Fibroblast of pulmonary artery (primary cell): ENCODE results near the gene MAP7.
"Not testable (repeated sequence)": the region's sequence is repeated elsewhere in the genome, so short reads cannot be mapped to it uniquely, and the experiment has no call there.

ENCODE experiments used
- DNase-seq: peaks from one replicate; pipeline ENCODE4 v3.0.0-alpha.2; 2010; ENCODE audit warnings: low read depth
- H3K4me3 ChIP-seq: replicated peaks from 2 replicates; pipeline ENCODE4 v1.5.1; 2011; ENCODE audit warnings: low read depth, mild to moderate bottlenecking, control low read depth, low read length, moderate library complexity
- TF ChIP-seq, protein P1 (sequence below): IDR thresholded peaks from 2 replicates; pipeline ENCODE4 v1.5.1; 2011; ENCODE audit warnings: mild to moderate bottlenecking, control low read depth, low read length, inconsistent platforms; ENCODE audit errors: missing control alignments

MAP7 gene

DNA sequence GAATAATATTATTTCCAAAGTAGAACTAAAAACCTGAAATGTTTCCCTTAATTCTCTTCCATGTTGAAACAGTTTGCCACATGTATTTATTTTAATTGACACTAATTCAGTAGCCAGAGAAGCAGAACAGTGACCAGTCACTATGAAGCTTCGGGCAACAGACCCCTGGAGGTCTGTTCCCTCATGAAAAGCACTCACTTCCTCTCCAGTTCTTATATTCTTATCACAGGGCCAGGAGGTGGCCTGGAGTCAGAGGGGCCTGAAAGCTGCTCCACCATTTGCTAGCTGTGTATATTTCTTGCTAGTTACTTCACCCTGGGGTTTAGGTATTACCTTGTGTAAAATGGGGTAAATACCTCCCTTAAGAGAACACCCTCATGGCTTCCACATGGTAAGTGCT, 49.1 kb downstream of the MAP7 start:
- no peak for DNase-seq
- no peak overlapping the region for H3K4me3 ChIP-seq
- TF ChIP-seq, protein P1, sequence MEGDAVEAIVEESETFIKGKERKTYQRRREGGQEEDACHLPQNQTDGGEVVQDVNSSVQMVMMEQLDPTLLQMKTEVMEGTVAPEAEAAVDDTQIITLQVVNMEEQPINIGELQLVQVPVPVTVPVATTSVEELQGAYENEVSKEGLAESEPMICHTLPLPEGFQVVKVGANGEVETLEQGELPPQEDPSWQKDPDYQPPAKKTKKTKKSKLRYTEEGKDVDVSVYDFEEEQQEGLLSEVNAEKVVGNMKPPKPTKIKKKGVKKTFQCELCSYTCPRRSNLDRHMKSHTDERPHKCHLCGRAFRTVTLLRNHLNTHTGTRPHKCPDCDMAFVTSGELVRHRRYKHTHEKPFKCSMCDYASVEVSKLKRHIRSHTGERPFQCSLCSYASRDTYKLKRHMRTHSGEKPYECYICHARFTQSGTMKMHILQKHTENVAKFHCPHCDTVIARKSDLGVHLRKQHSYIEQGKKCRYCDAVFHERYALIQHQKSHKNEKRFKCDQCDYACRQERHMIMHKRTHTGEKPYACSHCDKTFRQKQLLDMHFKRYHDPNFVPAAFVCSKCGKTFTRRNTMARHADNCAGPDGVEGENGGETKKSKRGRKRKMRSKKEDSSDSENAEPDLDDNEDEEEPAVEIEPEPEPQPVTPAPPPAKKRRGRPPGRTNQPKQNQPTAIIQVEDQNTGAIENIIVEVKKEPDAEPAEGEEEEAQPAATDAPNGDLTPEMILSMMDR: no peak

DNA sequence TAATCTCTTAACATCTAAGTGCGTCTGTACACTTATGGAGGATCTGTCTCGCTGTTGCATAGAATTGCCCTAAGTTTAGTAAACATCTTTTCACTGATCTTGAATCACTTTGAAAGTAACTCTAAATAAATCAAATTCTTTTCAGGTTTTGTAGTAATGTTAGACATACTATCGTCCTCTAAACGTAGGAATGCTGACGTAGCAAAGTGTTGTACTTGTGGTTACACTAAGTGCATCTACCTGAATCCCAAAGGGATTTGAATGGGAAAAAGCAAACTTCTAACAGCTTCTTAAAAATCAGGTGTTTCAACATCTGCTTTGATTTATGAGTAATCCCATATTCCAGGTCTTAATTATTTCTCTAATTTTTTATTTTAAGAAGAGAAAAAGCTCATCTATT, 49.8 kb downstream of the MAP7 start:
- H3K4me3 ChIP-seq: no peak overlapping the region
- TF ChIP-seq, protein P1: no peak
- no peak for DNase-seq

DNA sequence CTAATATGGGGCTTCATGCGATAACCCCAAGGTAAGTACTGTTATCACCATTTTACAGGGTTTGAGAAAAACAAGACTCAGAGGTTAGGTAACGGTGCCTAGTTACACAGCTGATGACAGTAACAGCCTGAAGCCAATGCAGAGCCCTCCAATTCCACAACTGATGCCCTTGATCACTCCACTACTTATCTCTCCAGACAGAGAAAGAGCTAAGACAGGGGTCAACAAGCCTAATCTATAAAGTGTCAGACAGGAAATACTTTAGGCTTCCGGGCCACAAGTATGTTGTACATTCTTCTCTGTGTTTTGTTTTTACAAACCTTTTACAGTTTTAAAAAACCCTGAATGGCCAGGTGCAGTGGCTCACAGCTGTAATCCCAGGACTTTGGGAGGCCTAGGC, 50.9 kb downstream of the MAP7 start:
- H3K4me3 ChIP-seq: no peak overlapping the region
- no peak for DNase-seq
- TF ChIP-seq, protein P1: no peak

DNA sequence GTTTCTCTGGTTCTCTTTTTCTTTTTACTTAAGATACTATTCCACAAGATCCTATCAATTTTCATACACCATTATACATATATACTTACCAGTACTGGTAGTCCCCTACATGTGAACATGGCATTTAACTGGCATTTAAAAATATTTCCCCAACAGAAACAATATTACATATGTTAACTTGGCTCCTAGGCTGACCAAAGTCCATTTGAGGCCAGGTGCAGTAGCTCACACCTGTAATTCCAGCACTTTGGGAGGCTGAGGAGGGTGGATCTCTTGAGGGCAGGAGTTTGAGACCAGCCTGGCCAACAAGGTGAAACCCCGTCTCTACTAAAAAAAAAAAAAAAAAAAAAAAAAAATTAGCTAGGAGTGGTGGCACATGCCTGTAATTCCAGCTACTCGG, 53.8 kb downstream of the MAP7 start:
- not testable (repeated sequence) for DNase-seq, H3K4me3 ChIP-seq

DNA sequence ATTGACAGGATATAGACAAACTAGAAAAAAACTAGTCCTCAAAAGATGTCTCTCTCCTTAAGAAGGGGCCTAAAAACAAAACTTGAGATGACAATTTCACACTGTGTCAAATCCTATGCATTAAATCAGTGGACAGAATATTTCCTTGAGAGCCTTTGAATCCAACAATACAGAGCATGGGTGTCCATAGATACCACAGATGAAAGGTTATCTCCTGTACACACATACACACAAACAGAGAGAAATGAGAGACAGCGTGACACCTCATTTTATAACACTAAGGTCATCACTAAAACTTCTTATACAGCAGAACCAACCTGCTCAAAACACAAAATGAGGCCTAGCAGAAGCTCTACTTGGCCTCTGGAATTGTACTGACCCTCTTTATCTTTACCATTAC, 55.5 kb downstream of the MAP7 start:
- TF ChIP-seq, protein P1: no peak
- H3K4me3 ChIP-seq: no peak overlapping the region
- no peak for DNase-seq

DNA sequence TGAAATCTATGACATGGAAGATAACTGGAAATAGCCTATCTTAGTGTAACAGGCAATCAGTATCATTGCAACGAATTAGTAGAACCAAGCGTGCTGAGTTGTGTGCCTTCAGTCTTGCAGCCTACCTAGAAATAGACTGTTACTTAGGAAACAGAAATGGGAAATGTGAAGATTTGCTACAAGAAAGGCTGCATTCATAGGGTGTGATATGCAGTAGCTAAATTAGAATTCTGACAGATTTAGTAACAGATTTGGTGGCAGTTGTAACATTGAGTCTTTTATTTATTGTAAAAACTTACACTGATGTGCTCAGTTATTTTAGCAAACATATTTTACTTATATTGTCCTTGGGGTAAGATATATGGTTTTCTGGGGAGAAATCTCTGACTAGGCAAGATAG, 56.2 kb downstream of the MAP7 start:
- H3K4me3 ChIP-seq: no peak overlapping the region
- TF ChIP-seq, protein P1: no peak

DNA sequence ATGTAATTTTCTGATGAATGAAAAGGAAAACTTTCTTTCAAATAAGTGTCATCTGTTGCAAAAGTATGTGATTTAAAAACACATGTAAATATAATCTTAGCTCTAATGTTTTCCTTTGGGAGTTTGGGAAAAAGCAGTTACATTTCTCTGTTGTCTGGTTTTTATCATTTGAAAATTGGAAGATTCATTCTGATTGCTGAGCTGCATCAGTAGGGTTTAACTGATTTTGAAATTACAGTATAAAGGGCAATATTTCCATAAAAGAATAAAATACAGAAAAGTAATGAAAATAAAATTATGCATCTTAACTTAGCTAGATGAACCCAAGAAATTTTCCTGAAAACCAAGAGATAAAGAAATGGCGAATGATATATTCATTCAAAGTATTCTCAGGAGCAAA, 57.8 kb downstream of the MAP7 start:
- TF ChIP-seq, protein P1: no peak
- H3K4me3 ChIP-seq: no peak overlapping the region
- no peak for DNase-seq

More for the DNA sequence above, 56.2 kb downstream of the MAP7 start:
- DNase-seq: no peak

DNA sequence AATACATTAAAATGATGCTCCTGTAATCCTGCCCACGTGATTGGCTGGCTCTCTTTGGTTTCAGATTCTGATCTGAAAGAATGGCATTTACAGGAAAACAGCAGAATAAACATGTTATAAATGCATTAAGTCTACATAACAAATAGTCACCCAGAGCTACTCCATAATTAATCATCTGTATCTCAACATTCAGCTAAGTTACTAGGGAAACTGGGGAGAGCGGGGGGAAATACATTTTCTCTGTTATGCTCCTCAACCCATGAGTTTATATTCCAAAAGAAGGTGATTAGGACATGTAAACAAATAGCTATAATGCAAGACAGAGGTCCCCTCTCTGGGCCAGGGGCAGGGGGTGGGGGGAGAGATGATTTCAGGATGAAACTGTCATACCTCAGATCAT, 58.5 kb downstream of the MAP7 start:
- TF ChIP-seq, protein P1: no peak
- no peak for DNase-seq

More for the DNA sequence above, 58.5 kb downstream of the MAP7 start:
- no peak overlapping the region for H3K4me3 ChIP-seq
